Stimulated activated CD4-positive, alpha-beta T cell treated with anti-CD3 and anti-CD28 coated beads, Interleukin-15, amount 100 ng/mL, for 48 hours (primary cell): ENCODE results near the gene TLE5.
A peak's percentile ranks its signal among the peaks of the same experiment; 100 is the strongest.
"Not testable (repeated sequence)": the region's sequence is repeated elsewhere in the genome, so short reads cannot be mapped to it uniquely, and the experiment has no call there.

Experiments
- DNase-seq, 2 donors: peaks; one replicate each; pipeline ENCODE4 v3.0.0-alpha.2; 2020; ENCODE audit warnings: low read depth in 2 of 2

TLE5 gene

GRCh38 chr19:3045191-3045590, 17.1 kb downstream of the TLE5 start:
- DNase-seq = no peak

GRCh38 chr19:3042621-3043267, 19.6 kb downstream of the TLE5 start:
- no peak for DNase-seq

DNA sequence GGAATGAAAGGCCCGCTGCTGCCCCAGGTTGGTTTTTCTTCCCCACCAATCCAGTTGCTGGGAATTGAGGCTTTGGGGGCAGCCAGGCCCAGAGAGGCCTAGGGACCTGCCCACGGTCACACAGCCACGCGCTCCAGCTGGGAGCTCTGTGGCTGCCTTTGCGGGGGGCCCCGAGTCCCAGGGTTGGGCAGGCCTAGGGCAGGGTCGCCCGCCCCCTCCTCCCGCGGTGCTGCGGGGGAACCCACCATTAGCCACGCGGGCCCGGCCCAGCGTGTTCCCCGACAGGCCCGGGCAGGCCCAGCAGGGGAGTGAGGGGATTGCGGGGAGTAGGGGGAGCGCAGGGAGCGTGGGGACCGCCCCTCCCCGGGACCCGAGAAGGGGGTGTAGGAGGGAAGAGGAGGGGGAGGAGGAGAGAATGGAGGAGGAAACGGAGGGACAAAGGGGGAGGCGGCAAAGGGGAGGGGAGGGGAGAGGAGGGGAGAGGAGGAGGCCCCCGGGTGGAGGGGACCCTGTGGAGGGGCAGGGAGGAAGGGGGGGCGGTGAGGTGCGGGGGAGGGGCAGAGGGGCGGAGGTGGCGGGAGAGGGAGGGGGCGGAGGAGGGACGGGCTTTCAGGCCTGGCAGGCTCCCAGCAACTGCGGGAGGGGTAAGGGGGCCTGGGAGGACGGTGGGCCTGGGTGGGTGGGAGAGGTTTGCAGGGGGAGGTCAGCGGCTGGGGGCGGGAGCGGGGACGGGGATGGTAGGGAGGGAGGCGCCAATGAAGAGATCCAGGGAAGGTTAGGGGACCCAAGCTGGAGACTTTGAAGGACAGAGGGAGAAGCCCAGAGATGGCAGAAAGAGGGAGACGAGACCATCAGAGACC, 20.3 kb downstream of the TLE5 start:
- no peak for DNase-seq

DNA sequence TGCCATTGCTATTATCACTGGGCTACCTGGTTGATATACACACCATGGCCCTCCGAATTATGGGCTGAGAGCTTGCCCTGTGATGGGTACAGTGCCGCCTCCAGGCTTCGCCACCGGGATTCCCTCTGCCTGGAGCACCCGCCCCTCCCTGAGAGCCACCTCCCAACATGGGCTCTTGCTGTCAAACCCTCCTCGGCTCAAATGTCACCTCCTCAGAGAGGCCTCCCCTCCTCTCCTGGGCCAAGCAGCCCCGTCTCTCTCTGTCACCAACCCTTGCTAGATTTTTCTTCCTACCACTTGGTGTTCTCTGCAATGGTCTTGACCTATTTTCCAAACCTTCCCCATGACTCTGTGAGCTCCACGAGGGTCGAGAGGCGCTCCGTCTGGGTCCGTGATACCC, 21.0 kb downstream of the TLE5 start:
- DNase-seq = no peak

- DNase-seq = no peak
Measured at GRCh38 chr19:3039641-3040077, 22.6 kb downstream of the TLE5 start.

- no peak for DNase-seq
Measured at GRCh38 chr19:3039125-3039524, 23.2 kb downstream of the TLE5 start.

- DNase-seq = no peak
Measured at GRCh38 chr19:3038214-3038613, 24.1 kb downstream of the TLE5 start.

DNA sequence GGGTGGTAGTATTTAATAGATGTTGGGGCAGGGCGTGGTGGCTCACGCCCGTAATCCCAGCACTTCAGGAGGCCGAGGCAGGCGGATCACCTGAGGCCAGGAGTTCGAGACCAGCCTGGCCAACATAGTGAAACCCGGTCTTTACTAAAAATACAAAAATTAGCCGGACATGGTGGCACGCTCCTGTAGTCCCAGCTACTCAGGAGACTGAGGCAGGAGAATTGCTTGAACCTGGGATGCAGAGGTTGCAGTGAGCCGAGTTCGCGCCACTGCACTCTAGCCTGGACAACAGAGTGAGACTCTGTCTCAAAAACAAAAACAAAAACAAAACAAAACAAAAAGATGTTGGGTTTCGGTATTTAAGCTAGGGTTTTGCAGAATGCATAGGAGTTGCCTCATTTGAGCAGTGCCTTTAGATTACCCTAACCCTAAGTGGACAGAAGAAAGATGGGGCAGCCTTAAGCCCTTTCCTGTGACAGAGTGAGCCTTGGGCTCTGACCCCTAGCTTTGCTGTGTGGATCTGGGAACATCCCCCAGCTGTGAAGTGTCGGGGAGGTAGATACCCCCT, 25.2 kb downstream of the TLE5 start:
- DNase-seq = not testable (repeated sequence)

DNA sequence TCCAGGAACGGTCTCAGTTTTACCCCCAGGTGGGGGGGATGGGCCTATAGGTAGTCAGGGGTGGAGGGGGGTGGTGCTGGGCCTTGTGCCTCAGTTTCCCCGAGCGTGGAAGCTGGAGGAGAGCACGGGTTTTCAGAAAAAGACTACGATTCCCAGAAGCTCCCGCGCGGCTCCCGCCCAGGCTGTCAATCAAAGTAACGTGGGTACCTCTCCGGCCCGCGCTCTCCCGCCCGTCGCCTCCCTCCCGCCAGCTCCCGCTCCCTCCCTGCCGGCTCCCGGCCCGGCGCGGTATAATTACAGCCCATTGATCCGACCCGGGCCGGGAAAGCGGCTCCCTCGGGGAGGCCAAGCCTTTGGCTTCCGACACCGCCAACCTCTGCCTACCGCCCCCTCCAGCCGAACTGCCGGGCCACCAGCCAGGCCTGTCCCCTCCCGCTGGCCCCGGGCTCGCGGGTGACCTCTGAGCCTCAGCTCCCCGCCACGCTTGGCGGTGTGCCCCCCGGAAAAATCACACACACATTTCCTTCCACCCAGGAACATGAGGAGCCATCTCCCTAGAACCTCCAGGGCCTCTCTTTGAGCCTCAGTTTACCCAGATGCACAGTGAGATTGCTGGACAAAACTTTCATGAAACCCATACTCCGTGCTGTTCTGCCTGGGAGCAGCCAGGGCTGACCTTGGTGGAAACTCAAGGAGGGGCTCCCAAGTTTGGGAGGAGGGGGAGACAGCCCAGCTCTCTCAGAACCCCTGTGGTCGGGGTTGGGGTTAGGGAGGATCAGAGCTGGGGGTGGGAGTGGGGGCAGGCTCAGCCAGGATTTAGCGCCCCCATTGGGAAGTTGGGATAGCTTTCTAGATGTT, 25.9 kb downstream of the TLE5 start:
- DNase-seq = peak; percentile 68 to 77

DNA sequence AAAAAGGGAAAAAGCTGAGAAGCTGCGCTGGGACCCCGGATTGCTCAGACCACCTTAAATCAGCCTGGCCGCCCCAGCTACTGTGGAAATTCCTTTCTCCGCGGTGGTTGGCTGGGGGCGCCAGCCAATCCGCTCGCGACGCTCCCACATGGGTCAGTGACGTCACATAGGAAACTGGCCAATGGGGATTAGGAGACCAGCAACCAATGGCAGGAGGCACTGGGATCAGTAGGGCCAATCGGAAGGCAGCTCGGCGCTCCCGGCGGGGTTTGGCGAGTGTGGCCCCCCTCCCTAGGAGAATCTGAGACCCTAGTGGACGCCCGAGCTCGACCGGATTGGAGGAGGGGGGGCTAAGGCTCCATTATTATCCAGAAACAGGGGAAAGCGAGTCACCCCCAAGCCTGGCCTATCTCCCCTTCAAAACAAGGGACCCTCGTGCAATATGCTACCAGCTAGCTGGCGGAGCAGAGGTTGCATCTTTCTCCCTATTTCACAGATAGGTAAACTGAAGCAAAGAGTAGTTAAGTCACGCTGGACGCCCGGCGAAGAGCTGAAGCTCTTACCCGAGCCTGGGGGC, 26.7 kb downstream of the TLE5 start:
- peak; percentile 94 for DNase-seq

GRCh38 chr19:3034656-3035541, 27.4 kb downstream of the TLE5 start:
- peak; percentile 34 to 38 for DNase-seq

DNA sequence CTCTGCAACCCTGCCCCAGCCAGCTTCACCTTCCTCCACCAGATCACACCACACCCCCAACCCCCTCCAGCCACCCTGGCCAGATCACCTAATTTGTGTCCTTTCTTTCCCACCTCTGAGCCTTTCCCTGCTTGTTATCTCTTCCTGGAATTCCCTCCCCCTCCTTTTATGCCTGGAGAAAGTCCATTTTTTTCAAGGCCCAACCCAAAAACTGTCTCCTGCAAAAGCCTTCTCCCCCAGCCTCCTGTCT, 28.0 kb downstream of the TLE5 start:
- no peak for DNase-seq

GRCh38 chr19:3033595-3034405, 28.5 kb downstream of the TLE5 start:
- DNase-seq = no peak

GRCh38 chr19:3031607-3031867, 30.8 kb downstream of the TLE5 start:
- no peak for DNase-seq

DNA sequence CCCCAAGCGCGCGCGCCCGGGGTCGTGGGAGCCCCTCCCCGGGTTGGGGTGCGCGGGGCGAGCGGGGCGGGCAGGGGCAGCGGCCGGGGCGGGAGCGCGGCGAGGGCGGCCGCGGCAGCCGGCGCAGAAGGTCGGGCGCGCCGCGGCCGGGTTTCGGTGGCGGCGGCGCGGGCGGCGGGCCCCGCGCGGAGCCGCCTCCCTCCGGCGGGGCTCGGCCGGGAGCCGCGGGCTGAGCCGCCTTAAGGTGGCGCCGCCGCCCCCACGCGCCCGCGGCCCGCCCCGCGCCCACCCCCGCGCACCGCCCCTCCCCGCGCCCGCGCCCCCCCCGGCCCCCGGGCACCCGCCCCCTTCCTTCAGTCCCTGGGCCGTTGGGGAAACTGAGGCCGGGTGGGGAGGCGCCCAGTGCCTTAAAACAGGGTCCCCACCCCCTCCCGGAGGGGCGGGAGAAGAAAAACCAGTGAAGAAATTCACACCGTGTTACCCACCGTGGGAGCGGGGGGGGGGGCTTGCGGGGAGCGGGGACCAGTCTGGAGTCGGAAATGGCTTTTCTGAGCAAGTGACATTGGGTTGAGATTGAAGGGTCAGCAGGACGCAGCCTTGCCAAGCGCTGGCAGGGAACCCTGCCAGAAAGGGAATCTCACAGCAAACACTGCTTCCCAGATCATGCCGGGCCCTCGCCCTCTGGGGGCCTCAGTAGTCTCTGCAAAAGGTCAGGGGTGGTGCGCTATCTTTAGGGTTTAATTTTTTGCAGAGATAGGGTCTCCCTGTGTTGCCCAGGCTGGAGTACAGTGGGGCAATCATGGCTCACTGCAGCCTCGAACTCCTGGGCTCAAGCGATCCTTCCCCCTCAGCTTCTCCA, 33.0 kb downstream of the TLE5 start, which contains the start of gene TLE2:
Gene TLE2 (minus strand): TSS at position 216 of the 859 bp plus-strand sequence. CDS start 376 bp downstream, outside the sequence.
- DNase-seq = no peak

DNA sequence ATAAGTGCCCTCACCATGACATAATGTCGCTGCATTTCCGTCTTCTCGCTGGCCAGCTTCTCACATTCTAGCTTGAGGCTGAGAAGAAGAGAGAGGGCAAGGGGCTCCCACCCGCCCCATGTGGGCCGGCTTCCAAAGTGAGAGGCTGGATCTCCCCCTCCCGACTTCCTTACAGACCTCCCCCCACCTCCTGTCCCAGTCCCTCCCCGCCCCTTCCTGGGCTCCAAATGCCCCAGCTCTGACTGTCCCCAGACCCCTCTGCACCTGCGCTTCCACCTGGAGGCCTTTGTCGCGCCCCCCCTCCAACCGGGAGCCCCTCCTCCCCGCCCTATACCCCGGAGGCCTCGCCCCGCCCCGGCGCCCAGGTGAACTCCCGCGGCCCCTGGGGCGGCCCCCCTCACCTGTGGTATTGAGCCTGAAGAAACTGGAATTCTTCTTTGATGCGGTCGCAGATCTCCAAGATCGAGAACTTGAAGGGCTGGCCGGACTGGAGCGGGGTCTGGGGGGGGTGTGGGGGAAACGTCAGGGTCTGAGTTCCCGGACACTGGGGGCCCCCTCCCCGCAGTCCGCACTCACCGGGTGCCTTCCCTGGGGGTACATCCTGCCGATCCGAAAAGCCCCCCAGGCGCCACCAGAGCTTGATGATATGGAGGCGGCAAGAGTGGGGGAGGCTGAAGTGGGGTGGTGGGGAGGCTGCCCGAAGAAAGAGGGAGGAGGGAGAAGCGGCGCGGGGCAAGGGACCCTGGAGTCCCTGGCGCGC, 33.8 kb downstream of the TLE5 start:
- DNase-seq = no peak

DNA sequence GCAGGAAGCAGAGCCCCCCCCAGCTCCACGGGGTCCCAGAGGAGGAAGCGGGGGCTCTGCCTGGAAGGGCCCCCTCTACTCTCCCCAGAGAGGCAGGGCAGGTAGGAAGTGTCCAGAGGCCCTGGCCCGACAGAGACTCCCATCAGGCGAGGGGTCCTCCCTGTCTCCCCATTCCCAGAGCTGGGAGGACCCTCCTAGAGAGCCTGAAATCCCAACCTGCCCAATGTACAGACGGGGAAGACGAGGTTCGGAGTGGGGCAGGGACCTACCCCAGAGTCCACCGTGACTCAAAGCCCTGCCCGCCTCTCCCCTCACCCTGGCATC, 34.4 kb downstream of the TLE5 start:
- no peak for DNase-seq

- DNase-seq = no peak
Measured at GRCh38 chr19:3027292-3027691, 35.0 kb downstream of the TLE5 start.

DNA sequence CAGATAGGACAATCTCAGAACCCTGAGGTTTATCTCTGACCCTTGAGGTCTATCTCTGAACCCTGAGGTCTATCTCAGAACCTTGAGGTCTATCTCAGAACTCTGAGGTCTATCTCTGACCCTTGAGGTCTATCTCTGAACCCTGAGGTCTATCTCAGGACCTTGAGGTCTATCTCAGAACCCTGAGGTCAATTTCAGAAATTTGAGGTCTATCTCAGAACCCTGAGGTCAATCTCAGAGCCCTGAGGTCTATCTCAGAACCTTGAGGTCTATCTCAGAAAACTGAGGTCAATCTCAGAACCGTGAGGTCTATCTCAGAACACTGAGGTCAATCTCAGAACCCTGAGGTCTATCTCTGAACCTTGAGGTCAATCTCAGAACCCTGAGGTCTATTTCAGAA, 35.5 kb downstream of the TLE5 start:
- no peak for DNase-seq
